NCI-H526 treated with DMSO at 0.1 percent for 48 hours (cell line): Measurements from ENCODE around the gene ISOC2.

Experiments
- DNase-seq: peaks from one replicate; lab custom pipeline; 2025; lab: John Stamatoyannopoulos, UW

ISOC2 gene

GRCh38 chr19:55406826-55407549 lies 54.5 kb downstream of the ISOC2 start:
- DNase-seq: no peak

- DNase-seq: no peak
Measured at GRCh38 chr19:55406091-55406825, 55.2 kb downstream of the ISOC2 start.

- no peak for DNase-seq
Measured at GRCh38 chr19:55405638-55406037, 55.8 kb downstream of the ISOC2 start.
